Endodermal cell (in vitro differentiated cells): ENCODE results near the gene KLHDC8B. TPM values are rescaled to one million over a fixed set of nuclear protein-coding genes. Genes with fewer than 3 reads are reported as not detected.

ENCODE experiments used
- DNase-seq: peaks from one replicate; pipeline ENCODE4 v3.0.0-alpha.2; 2017
- H3K27ac ChIP-seq: 2 replicates; pipeline ENCODE4 v1.5.1; 2013; ENCODE audit warnings: mild to moderate bottlenecking, low read depth, low read length, moderate library complexity
- H3K27me3 ChIP-seq: 2 replicates; pipeline ENCODE4 v1.6.1; 2013; ENCODE audit warnings: mild to moderate bottlenecking, low read length, moderate library complexity; ENCODE audit not compliant: insufficient read depth, control insufficient read depth, poor library complexity, severe bottlenecking
- H3K36me3 ChIP-seq: 2 replicates; pipeline ENCODE4 v1.7.0; 2013; ENCODE audit warnings: mild to moderate bottlenecking, low read length, moderate library complexity; ENCODE audit not compliant: control insufficient read depth, insufficient read depth
- H3K4me1 ChIP-seq: one replicate; pipeline ENCODE4 v1.7.0; 2013; ENCODE audit warnings: low read length; ENCODE audit not compliant: control insufficient read depth, insufficient read depth
- H3K4me3 ChIP-seq: 2 replicates; pipeline ENCODE4 v1.5.1; 2013; ENCODE audit warnings: mild to moderate bottlenecking, low read length, moderate library complexity
- H3K9ac ChIP-seq: 2 replicates; pipeline ENCODE4 v1.6.1; 2013; ENCODE audit warnings: mild to moderate bottlenecking, low read length, moderate library complexity; ENCODE audit not compliant: poor library complexity, severe bottlenecking; ENCODE audit errors: extremely low read depth
- H3K9me3 ChIP-seq: 2 replicates; pipeline ENCODE4 v1.6.1; 2013; ENCODE audit warnings: mild to moderate bottlenecking, low read length, moderate library complexity; ENCODE audit not compliant: control insufficient read depth
- H3K27ac Mint-ChIP-seq: 2 replicates; pipeline ENCODE4 v1.8.0; 2020; ENCODE audit warnings: mixed read lengths
- H3K27me3 Mint-ChIP-seq: 2 replicates; pipeline ENCODE4 v1.8.0; 2021; ENCODE audit warnings: mild to moderate bottlenecking, mixed read lengths; ENCODE audit not compliant: insufficient read depth
- H3K36me3 Mint-ChIP-seq: 2 replicates; pipeline ENCODE4 v1.8.0; 2020; ENCODE audit warnings: low read depth, mixed read lengths
- H3K4me1 Mint-ChIP-seq: 2 replicates; pipeline ENCODE4 v1.8.0; 2020; ENCODE audit warnings: mixed read lengths
- H3K4me3 Mint-ChIP-seq: 2 replicates; pipeline ENCODE4 v1.8.0; 2020; ENCODE audit warnings: mild to moderate bottlenecking, moderate library complexity, mixed read lengths
- H3K9me3 Mint-ChIP-seq: 2 replicates; pipeline ENCODE4 v1.8.0; 2020; ENCODE audit warnings: mild to moderate bottlenecking, mixed read lengths
- CTCF ChIP-seq: fragments of 200-600 bp; sonication (generic); conservative IDR thresholded peaks from 2 replicates; pipeline ENCODE4 v1.5.0; 2021; ENCODE audit warnings: antibody characterized with exemption, mild to moderate bottlenecking
- WGBS, 2 experiments: methylation state at CpG; one replicate each; pipeline versions ENCODE4 v1.1.5 to v1.1.7; 2013; ENCODE audit warnings: missing lambda C conversion rate in 2 of 2, mixed read lengths in 1 of 2; ENCODE audit not compliant: insufficient coverage in 1 of 2, insufficient read length in 1 of 2; 5-methylcytosine and 5-hydroxymethylcytosine counted together
- total RNA-seq, 2 donors: library from RNA; stranded (reverse); fragmentation: NEBNext Ultra II Directional in 1 of 2; extraction: Animal tissue kit (Norgen Biotek cat#: 25700) in 1 of 2; gene quantifications; 2 replicates in 1 of 2; 3 replicates in 1 of 2; pipeline ENCODE4 v1.2.1, GENCODE V29; 2021

The KLHDC8B gene
- total RNA-seq, 2 donors from 2014 or later = 33.5 to 36.1 TPM

DNA sequence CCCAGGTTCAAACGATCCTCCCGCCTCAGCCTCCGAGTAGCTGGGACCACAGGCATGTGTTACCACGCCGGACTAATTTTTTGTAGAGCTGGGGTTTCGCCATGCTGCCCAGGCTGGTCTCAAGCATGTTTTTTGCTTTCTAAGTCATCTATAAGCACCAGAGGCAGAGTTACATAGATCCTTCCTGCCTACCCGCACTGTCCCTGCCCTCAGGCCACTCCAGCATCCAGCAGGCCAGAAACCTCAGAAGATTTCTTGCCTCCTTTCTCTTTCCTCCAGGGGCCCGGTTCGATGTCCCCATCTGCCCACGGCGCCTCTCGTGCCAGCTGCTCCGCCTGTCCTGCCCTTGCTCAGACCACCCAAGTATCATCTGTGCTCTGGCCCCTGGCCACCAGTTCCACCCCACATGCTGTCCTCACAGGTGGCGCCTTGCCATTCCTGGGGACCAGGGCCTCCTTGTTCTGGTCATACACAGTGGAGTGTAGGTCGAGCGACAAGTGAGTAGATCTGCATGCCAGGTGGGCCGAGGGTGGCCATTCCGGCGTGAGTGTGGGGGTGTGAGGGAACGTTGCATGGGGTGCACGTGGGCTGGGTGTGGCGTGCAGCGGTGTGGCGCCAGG lies 27.3 kb downstream of the KLHDC8B start:
- DNase-seq = no peak
- Histone ChIP-seq H3K9ac (no peak overlapping the region), H3K27ac (no peak overlapping the region), H3K36me3 (no peaks in the 10 kb centered on the region), H3K4me1 (no peaks in the 10 kb centered on the region), H3K4me3 (no peak overlapping the region), H3K27me3 (no peaks in the 10 kb centered on the region), H3K9me3 (no peaks in the 10 kb centered on the region)
- Mint-ChIP-seq H3K27me3 (peaks cover 30% of the 10 kb centered on the region), H3K4me3 (no peak overlapping the region), H3K4me1 (no peaks in the 10 kb centered on the region), H3K27ac (no peak overlapping the region), H3K9me3 (peaks cover 2% of the 10 kb centered on the region), H3K36me3 (no peaks in the 10 kb centered on the region)
- WGBS, 2 experiments = 94 to 97% methylated on average over 13 to 24 of the region's 24 CpGs
- no peak for TF ChIP-seq CTCF

GRCh38 chr3:49199239-49199899 lies 28.0 kb downstream of the KLHDC8B start:
- no peak overlapping the region for H3K27ac Mint-ChIP-seq
- H3K27me3 Mint-ChIP-seq = peaks cover 30% of the 10 kb centered on the region
- peak; percentile 90 for DNase-seq
- Histone ChIP-seq H3K36me3 (no peaks in the 10 kb centered on the region), H3K27me3 (no peaks in the 10 kb centered on the region), H3K9ac (no peak overlapping the region), H3K4me3 (no peak overlapping the region), H3K9me3 (no peaks in the 10 kb centered on the region), H3K4me1 (no peaks in the 10 kb centered on the region), H3K27ac (no peak overlapping the region)
- peaks cover 2% of the 10 kb centered on the region for H3K9me3 Mint-ChIP-seq
- peak overlapping the region; percentile 45 for H3K4me3 Mint-ChIP-seq
- no peaks in the 10 kb centered on the region for H3K4me1 Mint-ChIP-seq
- 94 to 96% methylated on average over 32 to 53 of the region's 53 CpGs for WGBS, 2 experiments
- no peak for TF ChIP-seq CTCF
- no peaks in the 10 kb centered on the region for H3K36me3 Mint-ChIP-seq

- no peaks in the 10 kb centered on the region for H3K4me1 ChIP-seq
- Mint-ChIP-seq H3K9me3 (peaks cover 2% of the 10 kb centered on the region), H3K36me3 (no peaks in the 10 kb centered on the region), H3K4me1 (no peaks in the 10 kb centered on the region), H3K27ac (no peak overlapping the region), H3K4me3 (peak overlapping the region; percentile 45), H3K27me3 (peaks cover 30% of the 10 kb centered on the region)
- no peaks in the 10 kb centered on the region for H3K27me3 ChIP-seq
- no peak overlapping the region for H3K4me3 ChIP-seq
- DNase-seq = no peak
- H3K36me3 ChIP-seq = no peaks in the 10 kb centered on the region
- no peaks in the 10 kb centered on the region for H3K9me3 ChIP-seq
- no peak for TF ChIP-seq CTCF
- H3K9ac ChIP-seq = no peak overlapping the region
- no peak overlapping the region for H3K27ac ChIP-seq
- WGBS, 2 experiments = 94 to 96% methylated on average over 15 of the region's 15 CpGs
Measured at GRCh38 chr3:49199900-49200281, 28.5 kb downstream of the KLHDC8B start.
